Astrocyte of the hippocampus (primary cell): ENCODE results near the gene NTRK1.
"Not testable (repeated sequence)": the region's sequence is repeated elsewhere in the genome, so short reads cannot be mapped to it uniquely, and the experiment has no call there.

Source experiments
- DNase-seq: peaks from one replicate; pipeline ENCODE4 v3.0.0; 2011; ENCODE audit warnings: low read depth, low spot score

The NTRK1 gene

GRCh38 chr1:156912861-156913808 is 52.5 kb downstream of the NTRK1 start:
- no peak for DNase-seq

GRCh38 chr1:156913809-156914387 is 53.2 kb downstream of the NTRK1 start:
- no peak for DNase-seq

GRCh38 chr1:156914440-156914856 is 53.8 kb downstream of the NTRK1 start:
- peak; percentile 62 for DNase-seq

- DNase-seq: peak; percentile 94
These were observed 59.8 kb downstream of the NTRK1 start, which contains the start of gene LRRC71 for GRCh38 chr1:156920233-156921052. TSS of gene LRRC71 (plus strand) at chr1:156920632. CDS start at chr1:156920804, 172 bp downstream.

- DNase-seq: no peak
These were observed 60.4 kb downstream of the NTRK1 start for GRCh38 chr1:156921053-156921529.

GRCh38 chr1:156922986-156923669 is 62.5 kb downstream of the NTRK1 start:
- no peak for DNase-seq

GRCh38 chr1:156923670-156924477 is 63.2 kb downstream of the NTRK1 start:
- DNase-seq: no peak

- DNase-seq: no peak
These were observed 64.0 kb downstream of the NTRK1 start for GRCh38 chr1:156924478-156925153.

GRCh38 chr1:156925154-156926010 is 64.7 kb downstream of the NTRK1 start:
- no peak for DNase-seq

- DNase-seq: peak; percentile 72
These were observed 65.5 kb downstream of the NTRK1 start for GRCh38 chr1:156926175-156926574.

GRCh38 chr1:156926695-156927094 is 66.0 kb downstream of the NTRK1 start:
- not testable (repeated sequence) for DNase-seq

- DNase-seq: peak; percentile 90
These were observed 66.8 kb downstream of the NTRK1 start for GRCh38 chr1:156927215-156928042.

- DNase-seq: no peak
These were observed 67.5 kb downstream of the NTRK1 start for GRCh38 chr1:156928043-156928602.

- no peak for DNase-seq
These were observed 69.1 kb downstream of the NTRK1 start for GRCh38 chr1:156929596-156930238.

GRCh38 chr1:156930483-156930882 is 69.8 kb downstream of the NTRK1 start:
- DNase-seq: no peak
